ENCODE results near the gene CLSTN2.

Gene CLSTN2

GRCh38 chr3:140455521-140456214 is 520.7 kb downstream of the CLSTN2 start:
- no peak for DNase-seq (ENCODE audit: low spot score)

- DNase-seq (ENCODE audit: low spot score), result no peak
Observed at GRCh38 chr3:140456974-140457373, 522.0 kb downstream of the CLSTN2 start.

- no peak for DNase-seq (ENCODE audit: low spot score)
Observed at GRCh38 chr3:140459462-140459861, 524.5 kb downstream of the CLSTN2 start.

GRCh38 chr3:140461250-140461649 is 526.3 kb downstream of the CLSTN2 start:
- no peak for DNase-seq (ENCODE audit: low spot score)

- DNase-seq (ENCODE audit: low spot score), result no peak
Observed at GRCh38 chr3:140463355-140463754, 528.4 kb downstream of the CLSTN2 start.

- DNase-seq (ENCODE audit: low spot score), result no peak
Observed at GRCh38 chr3:140465988-140466387, 531.0 kb downstream of the CLSTN2 start.

- DNase-seq (ENCODE audit: low spot score), result no peak
Observed at GRCh38 chr3:140466535-140466934, 531.5 kb downstream of the CLSTN2 start.

GRCh38 chr3:140467104-140467577 is 532.2 kb downstream of the CLSTN2 start:
- peak; percentile 22 for DNase-seq (ENCODE audit: low spot score)

GRCh38 chr3:140467796-140468315 is 532.9 kb downstream of the CLSTN2 start:
- DNase-seq (ENCODE audit: low spot score), result no peak

- no peak for DNase-seq (ENCODE audit: low spot score)
Observed at GRCh38 chr3:140468407-140468806, 533.4 kb downstream of the CLSTN2 start.

- no peak for DNase-seq (ENCODE audit: low spot score)
Observed at GRCh38 chr3:140469491-140469890, 534.5 kb downstream of the CLSTN2 start.

GRCh38 chr3:140470211-140470610 is 535.2 kb downstream of the CLSTN2 start:
- DNase-seq (ENCODE audit: low spot score), result no peak

- no peak for DNase-seq (ENCODE audit: low spot score)
Observed at GRCh38 chr3:140470962-140471361, 536.0 kb downstream of the CLSTN2 start.

- no peak for DNase-seq (ENCODE audit: low spot score)
Observed at GRCh38 chr3:140472306-140473020, 537.5 kb downstream of the CLSTN2 start.

- no peak for DNase-seq (ENCODE audit: low spot score)
Observed at GRCh38 chr3:140487566-140487965, 552.6 kb downstream of the CLSTN2 start.

GRCh38 chr3:140493271-140493670 is 558.3 kb downstream of the CLSTN2 start:
- DNase-seq (ENCODE audit: low spot score), result no peak

GRCh38 chr3:140494970-140495369 is 560.0 kb downstream of the CLSTN2 start:
- no peak for DNase-seq (ENCODE audit: low spot score)

- no peak for DNase-seq (ENCODE audit: low spot score)
Observed at GRCh38 chr3:140497331-140497730, 562.3 kb downstream of the CLSTN2 start.

GRCh38 chr3:140499114-140499757 is 564.3 kb downstream of the CLSTN2 start:
- no peak for DNase-seq (ENCODE audit: low spot score)

- DNase-seq (ENCODE audit: low spot score), result no peak
Observed at GRCh38 chr3:140500473-140500872, 565.5 kb downstream of the CLSTN2 start.

GRCh38 chr3:140501061-140501769 is 566.2 kb downstream of the CLSTN2 start:
- DNase-seq (ENCODE audit: low spot score), result no peak

- DNase-seq (ENCODE audit: low spot score), result no peak
Observed at GRCh38 chr3:140501770-140502364, 566.9 kb downstream of the CLSTN2 start.

Measured in activated CD4-positive, alpha-beta T cell treated with anti-CD3 and anti-CD28 coated beads, Interleukin-2, Interleukin-4, amounts not matched to agents 100 ng/mL and 50 ng/mL, durations not matched to agents 16 hours and 8 hours (primary cell).